Epithelial cell of esophagus (primary cell): ENCODE data around the gene NOTO.
"Not testable (repeated sequence)": the region's sequence is repeated elsewhere in the genome, so short reads cannot be mapped to it uniquely, and the experiment has no call there.

ENCODE experiments used
- DNase-seq: peaks from one replicate; pipeline ENCODE4 v3.0.0; 2010; ENCODE audit warnings: low read depth
- H3K4me3 ChIP-seq: 2 replicates; pipeline ENCODE4 v1.5.1; 2011; ENCODE audit warnings: mild to moderate bottlenecking, low read length, control low read depth
- TF ChIP-seq, protein P1 (sequence below): IDR thresholded peaks from 2 replicates; pipeline ENCODE4 v1.5.1; 2011; ENCODE audit warnings: low read depth, mild to moderate bottlenecking, low read length, control low read depth, inconsistent platforms; ENCODE audit not compliant: insufficient read depth; ENCODE audit errors: missing control alignments

NOTO gene, protein sequence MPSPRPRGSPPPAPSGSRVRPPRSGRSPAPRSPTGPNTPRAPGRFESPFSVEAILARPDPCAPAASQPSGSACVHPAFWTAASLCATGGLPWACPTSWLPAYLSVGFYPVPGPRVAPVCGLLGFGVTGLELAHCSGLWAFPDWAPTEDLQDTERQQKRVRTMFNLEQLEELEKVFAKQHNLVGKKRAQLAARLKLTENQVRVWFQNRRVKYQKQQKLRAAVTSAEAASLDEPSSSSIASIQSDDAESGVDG

DNA sequence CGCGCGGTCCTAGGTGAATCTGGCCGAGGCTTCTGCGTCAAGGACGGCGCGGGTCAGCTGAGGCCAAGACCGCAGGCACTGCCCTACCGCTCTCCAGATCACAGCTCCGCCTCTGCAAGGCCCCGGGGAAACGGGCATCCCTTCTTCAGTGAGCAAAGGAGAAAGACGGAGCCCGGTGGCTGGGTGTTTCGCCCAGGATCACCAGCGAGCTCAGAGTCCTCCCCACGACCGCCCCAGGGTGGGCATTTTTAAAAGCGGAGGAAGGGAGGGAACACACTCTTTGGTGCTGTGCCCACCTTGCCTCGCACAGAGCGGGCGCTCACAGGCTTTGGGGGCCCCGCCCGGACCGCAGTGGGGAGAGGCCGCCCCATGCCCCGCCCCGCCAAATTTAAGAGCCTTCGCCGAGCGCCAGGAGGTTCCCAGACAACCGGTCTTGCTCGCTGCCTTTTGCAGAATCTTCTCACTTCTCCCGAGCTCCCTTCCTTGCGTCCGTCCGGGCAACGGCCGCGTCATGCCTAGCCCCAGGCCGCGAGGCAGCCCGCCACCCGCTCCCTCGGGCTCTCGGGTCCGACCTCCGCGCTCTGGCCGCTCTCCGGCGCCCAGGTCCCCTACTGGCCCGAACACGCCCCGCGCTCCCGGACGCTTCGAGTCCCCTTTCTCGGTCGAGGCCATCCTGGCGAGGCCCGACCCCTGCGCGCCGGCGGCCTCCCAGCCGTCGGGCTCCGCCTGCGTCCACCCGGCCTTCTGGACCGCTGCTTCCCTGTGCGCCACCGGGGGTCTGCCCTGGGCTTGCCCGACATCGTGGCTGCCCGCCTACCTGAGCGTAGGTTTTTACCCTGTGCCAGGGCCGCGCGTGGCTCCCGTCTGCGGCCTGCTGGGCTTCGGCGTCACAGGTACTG lies at the start of gene NOTO:
NOTO (plus strand) TSS at position 419 of the 899 bp plus-strand sequence; CDS start at position 512, 93 bp downstream.
- DNase-seq: peak; percentile 28
- TF ChIP-seq, protein P1, sequence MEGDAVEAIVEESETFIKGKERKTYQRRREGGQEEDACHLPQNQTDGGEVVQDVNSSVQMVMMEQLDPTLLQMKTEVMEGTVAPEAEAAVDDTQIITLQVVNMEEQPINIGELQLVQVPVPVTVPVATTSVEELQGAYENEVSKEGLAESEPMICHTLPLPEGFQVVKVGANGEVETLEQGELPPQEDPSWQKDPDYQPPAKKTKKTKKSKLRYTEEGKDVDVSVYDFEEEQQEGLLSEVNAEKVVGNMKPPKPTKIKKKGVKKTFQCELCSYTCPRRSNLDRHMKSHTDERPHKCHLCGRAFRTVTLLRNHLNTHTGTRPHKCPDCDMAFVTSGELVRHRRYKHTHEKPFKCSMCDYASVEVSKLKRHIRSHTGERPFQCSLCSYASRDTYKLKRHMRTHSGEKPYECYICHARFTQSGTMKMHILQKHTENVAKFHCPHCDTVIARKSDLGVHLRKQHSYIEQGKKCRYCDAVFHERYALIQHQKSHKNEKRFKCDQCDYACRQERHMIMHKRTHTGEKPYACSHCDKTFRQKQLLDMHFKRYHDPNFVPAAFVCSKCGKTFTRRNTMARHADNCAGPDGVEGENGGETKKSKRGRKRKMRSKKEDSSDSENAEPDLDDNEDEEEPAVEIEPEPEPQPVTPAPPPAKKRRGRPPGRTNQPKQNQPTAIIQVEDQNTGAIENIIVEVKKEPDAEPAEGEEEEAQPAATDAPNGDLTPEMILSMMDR: no peak
- H3K4me3 ChIP-seq: no peak within 1 kb of the TSS

DNA sequence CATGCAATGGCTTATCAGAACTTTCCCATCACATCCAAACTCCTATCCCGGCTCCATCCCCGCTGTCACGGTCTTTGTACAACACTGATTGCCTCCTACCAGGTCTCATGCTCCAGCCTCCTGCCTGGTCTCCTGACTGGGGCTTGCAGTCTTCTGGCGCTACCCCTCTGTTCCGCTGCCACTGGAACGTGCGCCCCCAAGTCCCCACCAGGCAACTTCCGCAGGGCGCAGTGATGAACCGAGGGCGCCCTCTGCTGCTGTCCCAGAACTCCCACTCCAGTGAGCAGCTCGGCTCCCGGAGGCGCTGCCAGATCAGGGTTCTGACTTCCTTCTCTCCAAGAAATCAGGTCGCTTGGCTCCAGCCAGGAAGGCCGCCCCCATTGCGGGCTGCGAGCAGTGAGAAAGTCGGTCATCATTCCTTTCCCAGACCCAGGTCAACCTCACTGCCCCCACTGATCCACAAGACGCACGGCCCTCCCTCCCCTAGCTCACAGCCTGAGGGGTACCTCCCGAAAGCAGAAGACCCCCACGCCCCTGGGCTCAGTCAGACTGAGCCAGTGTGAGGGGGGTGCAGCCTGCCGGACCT lies 45.7 kb upstream of the NOTO start:
- peak; percentile 65 for DNase-seq
- H3K4me3 ChIP-seq: no peak overlapping the region
- TF ChIP-seq, protein P1: peak; percentile 63

DNA sequence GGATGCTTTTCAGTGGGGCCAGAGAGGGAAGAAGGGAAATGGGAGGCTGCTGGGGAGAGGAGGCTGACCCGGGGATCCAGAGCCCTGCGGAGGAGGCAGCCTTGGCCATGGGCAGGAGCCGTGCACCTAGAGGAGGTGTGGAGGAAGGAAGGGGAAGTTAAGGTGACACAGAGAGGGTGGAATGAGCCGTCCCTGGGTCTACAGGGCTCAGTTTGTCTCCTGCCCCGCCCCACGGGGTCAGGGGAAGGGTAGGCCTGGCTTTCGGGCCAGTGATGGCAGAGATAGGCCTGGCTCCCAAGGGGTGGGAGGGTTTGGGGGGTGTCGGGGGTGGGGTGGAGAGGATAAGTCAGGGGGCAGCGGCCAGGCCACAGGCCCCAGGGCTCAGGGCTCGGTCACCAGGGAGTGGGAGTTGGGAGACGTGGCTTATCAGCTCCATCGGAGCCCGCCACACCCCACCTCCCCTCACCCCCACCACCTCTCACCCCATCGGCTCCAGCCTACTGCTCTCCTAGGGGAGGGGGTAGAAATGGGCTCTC lies 39.5 kb upstream of the NOTO start:
- no peak overlapping the region for H3K4me3 ChIP-seq
- TF ChIP-seq, protein P1: no peak
- DNase-seq: no peak

DNA sequence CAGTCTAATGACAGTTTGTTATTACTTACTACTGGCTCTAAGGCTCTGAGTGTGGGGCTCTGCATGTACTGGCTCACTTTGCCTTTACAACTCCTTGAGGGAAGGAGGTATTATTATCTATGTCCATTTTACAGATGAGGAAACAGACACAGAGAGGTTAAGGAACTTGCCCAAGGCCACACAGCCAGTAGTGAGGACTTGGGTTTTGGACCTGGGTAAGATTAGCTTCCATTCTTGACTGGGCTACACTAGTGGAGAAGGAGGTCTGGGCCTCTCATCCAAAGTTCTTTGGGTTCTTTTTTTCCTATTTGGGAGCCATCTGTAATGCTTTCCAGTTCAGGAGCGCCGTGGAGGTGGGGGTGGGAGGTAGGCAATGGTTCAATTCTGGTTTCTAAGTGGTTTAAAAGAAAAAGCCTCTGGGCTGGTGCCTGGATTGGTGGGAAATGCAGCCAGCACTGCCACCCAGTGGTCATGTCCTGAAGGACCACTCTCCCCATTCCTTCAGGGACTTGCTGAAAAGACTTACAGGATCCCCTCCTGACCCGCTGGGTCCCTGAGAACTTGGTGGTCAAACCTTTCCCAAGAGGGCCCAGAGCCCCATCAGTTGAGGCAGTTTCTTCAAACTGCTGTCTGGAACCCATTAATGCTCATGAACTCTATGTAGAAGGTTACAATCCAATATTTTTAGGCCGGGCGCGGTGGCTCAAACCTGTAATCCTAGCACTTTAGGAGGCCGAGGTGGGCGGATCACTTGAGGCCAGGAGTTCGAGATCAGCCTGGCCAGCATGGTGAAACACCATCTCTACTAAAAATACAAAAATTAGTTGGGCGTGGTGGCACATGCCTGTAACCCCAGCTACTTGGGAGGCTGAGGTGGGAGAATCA lies 38.6 kb upstream of the NOTO start:
- peak; percentile 75 for DNase-seq
- H3K4me3 ChIP-seq: no peak overlapping the region
- TF ChIP-seq, protein P1: peak; percentile 90

DNA sequence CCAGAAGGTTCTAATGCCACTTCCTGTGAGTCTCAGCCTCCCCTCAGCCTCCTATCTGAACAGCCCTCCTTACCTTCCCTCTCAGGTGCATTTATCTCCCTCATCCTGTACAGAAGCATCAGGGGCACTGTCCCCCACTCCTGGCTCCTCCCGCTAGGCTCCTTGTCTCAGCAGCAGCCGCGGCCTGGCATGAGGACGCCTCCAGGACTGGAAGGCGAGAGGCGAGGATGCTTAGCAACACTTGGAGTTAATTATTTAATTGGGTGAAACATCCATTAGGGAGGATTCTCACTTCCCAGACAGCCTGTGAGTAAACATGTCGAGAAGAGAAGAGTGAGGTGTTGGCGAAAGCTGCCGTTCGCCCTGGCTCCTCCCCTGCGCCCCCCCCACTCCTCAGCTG lies 36.4 kb upstream of the NOTO start:
- H3K4me3 ChIP-seq: not testable (repeated sequence)

DNA sequence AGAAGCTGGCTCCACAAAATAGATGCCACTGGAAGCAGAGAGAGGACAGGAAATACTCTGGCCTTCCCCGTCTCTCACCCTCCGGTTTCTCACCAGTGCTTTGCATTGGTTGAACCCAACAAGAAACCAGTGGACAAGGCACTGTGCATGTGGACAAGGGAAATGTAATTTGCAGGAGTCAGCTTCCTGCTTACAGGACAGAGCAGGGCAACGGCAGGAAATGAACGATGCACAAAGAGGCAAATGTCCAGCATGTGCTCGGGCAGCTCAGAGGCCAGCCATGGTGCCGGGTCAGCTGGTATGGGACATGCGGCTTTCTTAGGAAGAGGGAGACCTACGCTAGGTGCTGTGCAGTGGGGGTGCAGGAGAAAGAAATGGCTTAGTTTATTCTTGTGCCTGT lies 35.6 kb upstream of the NOTO start:
- DNase-seq, H3K4me3 ChIP-seq: not testable (repeated sequence)

More for the DNA sequence above, 36.4 kb upstream of the NOTO start:
- not testable (repeated sequence) for DNase-seq

DNA sequence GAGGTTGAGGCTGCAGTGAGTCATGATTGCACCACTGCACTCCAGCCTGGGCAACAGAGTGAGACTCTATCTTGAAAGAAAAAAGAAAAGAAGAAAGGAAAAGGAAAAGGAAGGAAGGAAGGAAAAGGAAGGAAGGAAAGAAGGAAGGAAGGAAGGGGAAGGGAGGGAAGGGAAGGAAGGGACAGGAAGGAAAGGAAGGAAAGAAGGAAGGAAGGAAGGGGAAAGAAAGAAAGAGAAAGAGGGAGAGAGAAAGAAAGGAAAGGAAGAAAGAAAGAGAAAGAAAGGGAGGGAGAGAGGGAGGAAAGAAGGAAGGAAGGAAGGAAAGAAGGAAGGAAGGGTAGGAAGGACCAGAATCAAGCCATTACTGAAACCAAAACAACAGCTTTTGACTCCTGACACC lies 34.0 kb upstream of the NOTO start:
- not testable (repeated sequence) for DNase-seq, H3K4me3 ChIP-seq

DNA sequence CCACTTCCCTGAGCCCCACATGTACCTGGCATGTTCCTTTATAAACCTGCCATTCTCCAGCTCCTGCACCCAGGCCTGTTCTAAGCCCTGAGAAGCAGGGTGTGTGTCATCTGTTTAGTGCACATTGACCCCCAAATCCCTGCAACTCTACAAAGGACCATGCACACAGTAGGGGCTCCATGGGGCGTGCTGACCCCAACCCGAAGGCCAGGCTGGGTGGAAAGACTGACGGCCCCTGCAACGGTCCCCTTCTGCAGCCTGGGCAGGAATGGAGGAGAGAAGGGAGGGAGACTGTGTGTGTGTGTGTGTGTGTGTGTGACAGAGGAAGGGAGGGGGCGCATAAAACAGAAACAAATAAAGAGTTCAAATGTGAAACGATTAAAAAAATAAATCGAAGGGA lies 32.0 kb upstream of the NOTO start:
- not testable (repeated sequence) for DNase-seq, H3K4me3 ChIP-seq
